Measurements from ENCODE around the gene KCNQ1OT1.

The KCNQ1OT1 gene

GRCh38 chr11:2700415-2701211 lies 819 bp upstream of the KCNQ1OT1 start:
- DNase-seq: peak; percentile 65

GRCh38 chr11:2699185-2699530 lies 636 bp downstream of the KCNQ1OT1 start:
- DNase-seq: peak; percentile 48

DNA sequence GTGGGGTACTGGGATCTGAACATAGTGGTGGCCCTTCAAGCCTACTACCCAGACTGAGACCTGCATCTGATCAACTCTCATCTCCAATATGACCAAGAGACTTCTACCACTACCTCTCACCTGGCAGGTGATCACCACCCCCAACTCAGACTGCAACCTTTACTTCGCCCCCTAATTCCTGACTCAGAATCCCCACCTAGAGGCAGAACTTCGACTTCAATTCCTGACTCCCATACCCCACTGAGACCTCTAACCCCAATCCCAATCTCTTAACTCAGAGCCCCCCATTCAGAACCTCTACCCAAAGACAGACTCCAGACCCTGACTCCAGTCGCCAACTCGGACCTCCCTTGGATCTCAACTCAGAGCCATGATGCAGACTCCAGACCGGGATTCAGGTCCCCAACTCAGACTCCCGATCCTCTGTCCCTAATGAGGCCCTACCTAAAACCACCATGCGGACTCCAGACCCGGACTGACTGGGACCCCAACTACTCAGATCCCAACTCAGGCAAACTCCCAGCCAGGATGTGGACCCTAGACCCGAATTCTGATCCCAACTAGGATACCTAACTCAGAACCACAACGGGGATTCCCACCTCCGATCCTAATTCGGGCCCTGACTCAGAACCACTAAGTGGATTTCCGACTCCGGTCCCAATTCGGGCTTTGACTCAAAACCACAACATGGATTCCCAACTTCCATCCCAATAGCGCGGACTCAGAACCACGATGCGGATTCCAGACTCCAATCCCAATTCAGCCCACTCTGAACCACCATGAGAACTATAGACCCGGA lies 1.2 kb downstream of the KCNQ1OT1 start:
- DNase-seq: no peak

- DNase-seq: no peak
Observed at GRCh38 chr11:2697866-2698265, 1.9 kb downstream of the KCNQ1OT1 start.

DNA sequence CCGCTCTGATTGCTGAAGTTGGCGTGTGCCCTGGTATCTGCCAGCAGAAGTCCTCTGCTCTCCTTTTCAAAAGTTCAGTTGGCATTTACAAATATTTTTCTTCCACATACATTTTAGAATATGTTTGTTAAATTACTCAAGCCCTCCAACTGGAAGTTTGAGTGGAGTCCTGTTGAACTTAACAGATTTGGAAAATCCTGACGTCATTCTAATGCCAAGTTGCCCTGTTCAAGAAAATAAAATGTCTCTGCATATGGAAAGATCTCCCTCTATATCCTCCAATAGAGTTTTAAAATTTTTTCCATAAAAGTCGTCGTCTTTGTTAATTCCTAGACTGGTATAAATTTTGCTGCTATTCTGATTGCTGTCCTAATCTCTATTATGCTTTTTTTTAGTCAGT lies 3.3 kb downstream of the KCNQ1OT1 start:
- DNase-seq: no peak

DNA sequence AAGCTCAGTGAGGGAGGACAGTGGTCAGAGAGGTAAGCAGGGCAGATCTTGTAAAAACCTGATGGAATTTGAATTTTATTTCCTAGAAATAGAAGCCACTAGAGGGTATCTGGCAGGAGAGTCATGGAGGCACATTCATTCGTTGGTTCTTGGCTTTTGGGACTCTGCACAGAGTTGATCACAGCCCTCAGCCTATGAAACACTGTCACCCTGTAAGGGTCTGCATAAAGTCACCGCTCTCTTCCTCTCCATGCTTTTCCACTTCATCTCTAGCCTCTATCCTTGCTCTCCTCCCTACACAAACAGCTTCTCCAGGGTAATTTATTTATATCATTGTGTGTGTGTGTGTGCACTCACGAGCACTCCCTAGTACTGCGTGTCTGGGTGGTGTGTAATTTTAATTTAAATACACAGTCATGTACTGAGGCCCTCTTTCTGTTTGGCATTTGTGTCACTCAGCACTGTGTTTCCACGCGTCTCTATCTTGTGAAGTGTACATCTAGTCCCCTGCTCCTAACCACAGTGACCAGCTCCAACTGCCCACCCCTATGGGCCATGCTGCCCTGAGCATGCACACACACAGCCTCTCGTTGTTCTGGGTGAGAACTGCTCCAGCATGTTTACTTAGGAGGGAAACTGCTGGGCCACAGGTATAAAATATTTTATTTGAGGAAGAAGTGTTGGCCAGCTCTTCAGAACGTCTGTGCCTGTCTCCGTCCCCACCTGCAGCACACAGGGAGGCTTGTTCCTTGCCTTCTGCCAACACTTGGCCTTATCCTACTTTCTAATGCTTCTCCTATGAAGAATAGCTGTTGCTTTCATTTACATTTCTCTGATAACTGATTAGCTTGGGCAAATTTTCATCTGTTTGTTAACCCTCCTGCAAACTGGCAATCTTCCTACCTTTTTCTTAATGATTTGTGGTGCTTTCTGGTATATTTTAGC lies 4.5 kb downstream of the KCNQ1OT1 start:
- no peak for DNase-seq

DNA sequence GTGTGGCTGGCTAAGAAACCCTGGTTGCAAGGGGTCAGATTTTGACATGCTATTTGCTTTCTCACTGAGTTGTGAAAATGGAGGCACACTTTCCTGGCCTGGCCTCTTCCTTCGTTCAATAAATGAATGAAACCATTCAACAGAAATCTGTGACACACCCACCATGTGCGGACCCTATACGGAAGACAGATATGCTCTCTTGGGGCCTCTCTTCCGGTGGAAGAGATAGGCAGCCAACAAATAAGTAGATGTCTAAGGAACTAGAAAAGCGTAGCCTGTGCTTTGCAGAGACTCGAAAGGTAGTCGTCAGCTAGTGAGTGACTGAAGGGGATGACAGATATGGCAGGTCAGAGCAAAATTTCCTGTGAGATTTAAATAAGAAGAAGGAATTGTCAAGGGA lies 5.3 kb downstream of the KCNQ1OT1 start:
- no peak for DNase-seq

GRCh38 chr11:2693271-2694261 lies 6.2 kb downstream of the KCNQ1OT1 start:
- DNase-seq: peak; percentile 93

DNA sequence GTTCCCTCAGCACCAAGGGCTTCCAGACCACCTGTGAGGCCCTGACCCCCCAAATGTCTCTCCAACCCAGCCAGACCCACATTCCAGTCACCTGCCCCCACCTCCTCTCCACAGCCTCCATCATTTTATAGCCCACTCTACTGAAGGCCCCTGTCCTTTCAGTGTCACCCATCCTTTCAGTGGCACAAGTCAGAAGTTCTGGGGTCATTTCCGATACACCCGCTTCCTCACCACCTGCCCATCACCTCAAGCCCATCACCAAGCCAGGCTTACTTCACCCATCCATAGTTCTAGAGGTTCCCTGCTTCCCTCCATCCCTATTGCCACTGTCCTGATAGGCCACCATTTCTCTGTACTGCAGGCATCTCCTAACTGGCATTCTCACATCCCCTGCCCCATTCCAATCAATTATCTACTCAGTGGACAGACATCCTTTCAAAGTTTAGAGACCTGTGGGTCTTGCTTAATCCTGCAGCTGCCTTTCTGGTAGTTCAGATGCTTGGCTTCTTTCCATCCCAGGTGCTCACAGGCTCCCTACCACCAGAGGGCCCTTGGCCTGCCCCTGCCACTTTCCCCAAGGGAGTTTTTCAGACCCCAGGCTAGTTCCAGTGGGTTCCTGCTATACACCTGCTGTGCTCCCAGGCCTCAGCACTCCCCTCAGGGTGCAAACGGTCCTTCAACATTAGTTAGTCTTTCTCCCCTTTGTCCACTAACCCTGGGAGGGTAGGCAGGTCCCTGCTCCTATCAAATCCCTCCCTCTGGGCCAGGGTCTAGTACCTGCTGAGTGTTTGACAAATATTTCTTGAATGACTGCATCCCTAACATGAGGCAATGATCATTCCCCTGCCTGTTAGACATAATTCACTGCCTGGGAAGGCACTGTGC lies 7.6 kb downstream of the KCNQ1OT1 start:
- DNase-seq: peak; percentile 90

GRCh38 chr11:2691355-2691761 lies 8.4 kb downstream of the KCNQ1OT1 start:
- DNase-seq: no peak

DNA sequence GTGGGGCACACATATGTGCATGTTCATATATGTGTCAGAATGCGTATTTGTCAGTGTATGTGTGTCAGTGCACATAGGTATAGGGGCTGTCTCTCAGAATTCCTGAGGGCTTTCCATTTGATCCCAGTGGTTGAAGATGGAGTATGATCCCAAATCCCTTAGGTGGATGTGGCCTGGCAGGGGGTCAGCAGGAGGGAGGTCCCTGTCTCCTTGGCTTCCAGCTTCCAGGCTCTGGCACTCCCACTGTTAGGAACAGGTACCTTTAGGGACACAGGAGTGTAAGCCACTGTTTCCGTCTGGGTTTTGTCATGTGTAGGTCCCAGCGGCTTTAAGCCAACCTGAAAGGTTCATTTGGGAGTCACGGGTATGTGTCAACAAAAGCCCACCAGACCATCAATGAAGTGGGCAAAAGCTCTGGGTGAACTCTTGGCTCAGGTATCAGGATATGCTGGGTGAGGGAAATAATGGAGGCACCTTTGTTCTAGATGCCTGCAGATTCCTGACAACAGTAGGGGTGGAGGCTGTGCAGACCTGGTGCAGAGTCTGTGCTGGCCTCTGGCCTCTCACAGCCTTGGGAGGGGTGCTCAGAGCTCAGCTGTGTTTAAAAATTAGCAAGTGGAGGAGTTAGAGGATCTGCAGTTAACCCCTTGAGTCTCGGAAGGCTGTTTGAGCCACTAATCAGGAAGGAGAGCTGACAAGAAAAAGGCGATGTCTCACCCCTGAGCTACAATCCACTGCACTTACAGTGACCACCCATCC lies 9.0 kb downstream of the KCNQ1OT1 start:
- DNase-seq: no peak

GRCh38 chr11:2689651-2690575 lies 9.9 kb downstream of the KCNQ1OT1 start:
- DNase-seq: no peak

GRCh38 chr11:2688381-2689231 lies 11.2 kb downstream of the KCNQ1OT1 start:
- DNase-seq: no peak

DNA sequence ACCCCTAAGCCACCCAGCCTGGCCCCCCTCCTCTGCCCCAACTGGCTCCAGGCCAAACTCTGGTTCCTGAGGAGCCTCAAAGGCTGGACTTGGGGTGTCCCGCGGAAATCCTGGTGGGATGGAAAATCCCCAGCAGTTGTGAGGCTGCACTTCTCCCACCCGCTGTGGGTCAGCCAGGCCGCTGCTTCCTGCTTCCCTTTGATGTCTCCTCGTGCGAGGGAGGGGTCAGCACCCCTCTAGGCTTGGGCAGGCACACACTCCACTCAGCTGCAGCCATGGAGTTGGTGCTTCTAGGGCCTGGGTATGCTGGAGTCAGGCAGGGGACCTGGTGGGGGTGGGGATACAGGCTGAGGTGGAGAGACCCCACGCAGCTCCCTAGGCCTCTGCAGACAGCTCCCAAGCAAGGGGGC lies 12.0 kb downstream of the KCNQ1OT1 start:
- peak; percentile 11 for DNase-seq

DNA sequence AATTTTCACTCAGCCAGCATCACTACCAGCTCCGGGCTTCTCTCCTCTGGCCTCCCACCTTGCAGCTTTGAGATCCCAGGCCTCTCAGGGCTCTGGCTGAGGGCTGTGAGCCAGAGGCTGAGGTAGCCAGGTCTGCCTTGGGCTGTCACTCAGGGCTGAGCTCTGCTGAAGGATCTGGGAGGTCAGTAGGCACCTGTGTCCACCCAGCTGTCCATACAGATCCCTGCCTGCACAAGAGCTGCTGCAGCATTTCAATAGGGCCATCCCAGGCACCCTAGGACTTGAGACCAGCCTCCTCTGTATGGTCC lies 12.6 kb downstream of the KCNQ1OT1 start:
- DNase-seq: no peak

- no peak for DNase-seq
Observed at GRCh38 chr11:2686360-2687222, 13.2 kb downstream of the KCNQ1OT1 start.

All from NCI-H69 (cell line).